ENCODE results near the gene IZUMO1.

The IZUMO1 gene

GRCh38 chr19:48756212-48756611 lies 9.5 kb upstream of the IZUMO1 start:
- FAIRE-seq (no peak), DNase-seq (ENCODE audit: insufficient read length) (no peak)
- TF ChIP-seq POLR2AphosphoS5 (IDR thresholded peaks at IDR 0.05; ENCODE audit: low read depth, low read length): no peak
- TF ChIP-seq TAF1 (IDR thresholded peaks at IDR 0.05; ENCODE audit: borderline replicate concordance, low read depth, low read length): no peak
- TF ChIP-seq POLR2A (IDR thresholded peaks at IDR 0.05; ENCODE audit: low read depth, low read length): no peak

DNA sequence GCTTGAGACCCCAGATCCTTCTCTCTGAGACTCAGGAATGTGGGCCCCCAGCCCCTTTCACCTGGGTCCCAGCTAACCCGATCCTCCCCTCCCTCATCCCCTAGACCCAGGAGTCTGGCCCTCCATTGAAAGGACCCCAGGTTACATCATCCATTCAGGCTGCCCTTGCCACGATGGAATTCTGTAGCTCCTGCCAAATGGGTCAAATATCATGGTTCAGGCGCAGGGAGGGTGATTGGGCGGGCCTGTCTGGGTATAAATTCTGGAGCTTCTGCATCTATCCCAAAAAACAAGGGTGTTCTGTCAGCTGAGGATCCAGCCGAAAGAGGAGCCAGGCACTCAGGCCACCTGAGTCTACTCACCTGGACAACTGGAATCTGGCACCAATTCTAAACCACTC lies 9.1 kb upstream of the IZUMO1 start:
- FAIRE-seq (no peak), DNase-seq (ENCODE audit: insufficient read length) (no peak)
- no peak for TF ChIP-seq POLR2A (IDR thresholded peaks at IDR 0.05; ENCODE audit: low read depth, low read length)
- no peak for TF ChIP-seq TAF1 (IDR thresholded peaks at IDR 0.05; ENCODE audit: borderline replicate concordance, low read depth, low read length)
- TF ChIP-seq POLR2AphosphoS5 (IDR thresholded peaks at IDR 0.05; ENCODE audit: low read depth, low read length): no peak

GRCh38 chr19:48755084-48755641 lies 8.5 kb upstream of the IZUMO1 start, which contains the start of gene FGF21:
Gene FGF21 (plus strand): TSS chr19:48755524. CDS start chr19:48756237, 713 bp downstream.
- DNase-seq (ENCODE audit: insufficient read length) (no peak), FAIRE-seq (no peak)
- TF ChIP-seq POLR2A (IDR thresholded peaks at IDR 0.05; ENCODE audit: low read depth, low read length) (no peak), POLR2AphosphoS5 (IDR thresholded peaks at IDR 0.05; ENCODE audit: low read depth, low read length) (no peak), TAF1 (IDR thresholded peaks at IDR 0.05; ENCODE audit: borderline replicate concordance, low read depth, low read length) (no peak)

DNA sequence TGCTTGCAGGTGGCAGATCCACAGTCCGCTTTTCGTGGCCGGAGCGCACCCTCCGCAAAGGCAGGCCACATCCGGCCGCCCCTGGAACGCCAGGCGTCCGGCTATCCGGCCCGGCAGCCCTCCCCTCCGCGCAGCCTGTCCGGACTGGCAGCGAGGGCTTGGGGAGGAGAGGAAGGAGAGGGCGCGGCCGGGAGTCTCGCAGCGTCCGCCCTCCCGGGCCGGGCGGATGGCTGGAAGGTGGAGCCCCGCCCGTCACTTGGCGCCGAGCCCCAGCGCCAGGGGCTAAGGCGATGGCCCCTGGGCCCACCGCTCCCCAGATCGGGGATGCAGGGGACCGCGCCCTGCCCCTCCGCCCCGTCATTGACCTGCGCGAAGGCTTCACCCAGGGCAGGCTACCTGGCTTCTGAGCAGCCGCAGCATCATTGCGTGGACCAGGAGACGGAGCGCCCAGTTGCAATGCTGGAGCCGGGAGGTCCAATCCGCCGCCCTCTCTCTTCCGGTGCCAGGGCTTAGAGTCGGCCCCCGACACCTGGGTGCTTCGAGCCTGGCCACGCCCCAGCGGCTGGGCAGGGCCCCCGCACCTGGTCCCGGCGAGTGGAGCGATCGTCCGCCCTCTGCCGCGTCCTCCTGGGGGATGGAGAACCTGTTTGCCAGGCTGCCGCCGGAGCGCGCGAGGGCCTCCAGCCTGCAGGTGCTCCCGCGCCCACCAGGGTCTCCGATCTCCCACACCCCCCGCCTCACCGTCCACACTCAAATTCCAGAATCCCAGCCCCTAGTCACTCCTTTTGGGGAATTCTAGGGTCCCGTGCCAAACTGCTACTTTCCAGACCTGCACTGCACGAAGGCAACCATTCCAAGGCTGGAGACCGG lies 6.0 kb upstream of the IZUMO1 start, which contains the start of gene FUT1:
Gene FUT1, minus strand, starts transcription at position 146 of the 870 bp plus-strand sequence. CDS start 1,360 bp downstream, outside the sequence.
- TF ChIP-seq TAF1 (IDR thresholded peaks at IDR 0.05; ENCODE audit: borderline replicate concordance, low read depth, low read length) (no peak), POLR2A (IDR thresholded peaks at IDR 0.05; ENCODE audit: low read depth, low read length) (no peak), POLR2AphosphoS5 (IDR thresholded peaks at IDR 0.05; ENCODE audit: low read depth, low read length) (no peak)
- FAIRE-seq: no peak
- DNase-seq (ENCODE audit: insufficient read length): no peak

- DNase-seq (ENCODE audit: insufficient read length) (no peak), FAIRE-seq (no peak)
- TF ChIP-seq POLR2AphosphoS5 (IDR thresholded peaks at IDR 0.05; ENCODE audit: low read depth, low read length): no peak
- TF ChIP-seq TAF1 (IDR thresholded peaks at IDR 0.05; ENCODE audit: borderline replicate concordance, low read depth, low read length): no peak
- no peak for TF ChIP-seq POLR2A (IDR thresholded peaks at IDR 0.05; ENCODE audit: low read depth, low read length)
These were observed 5.3 kb upstream of the IZUMO1 start for GRCh38 chr19:48751845-48752495.

- DNase-seq (ENCODE audit: insufficient read length): no peak
These were observed 4.2 kb upstream of the IZUMO1 start for GRCh38 chr19:48750771-48751504.

DNA sequence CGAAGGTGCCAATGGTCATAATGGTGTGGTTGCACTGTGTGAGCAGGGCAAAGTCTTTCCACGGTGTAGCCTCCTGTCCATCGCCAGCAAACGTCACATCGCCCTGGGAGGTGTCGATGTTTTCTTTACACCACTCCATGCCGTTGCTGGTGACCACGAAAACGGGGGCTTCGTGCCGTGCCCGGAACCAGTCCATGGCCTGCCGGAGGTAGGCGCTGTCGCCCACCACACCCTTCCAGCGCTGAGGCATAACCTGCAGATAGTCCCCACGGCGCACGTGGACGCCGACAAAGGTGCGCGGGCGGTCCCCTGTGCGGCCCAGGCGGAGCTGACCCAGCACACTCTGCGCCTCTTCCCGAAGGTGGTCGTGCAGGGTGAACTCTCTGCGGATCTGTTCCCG lies 3.6 kb upstream of the IZUMO1 start:
- no peak for TF ChIP-seq POLR2A (IDR thresholded peaks at IDR 0.05; ENCODE audit: low read depth, low read length)
- no peak for TF ChIP-seq POLR2AphosphoS5 (IDR thresholded peaks at IDR 0.05; ENCODE audit: low read depth, low read length)
- no peak for TF ChIP-seq TAF1 (IDR thresholded peaks at IDR 0.05; ENCODE audit: borderline replicate concordance, low read depth, low read length)
- no peak for DNase-seq (ENCODE audit: insufficient read length)
- no peak for FAIRE-seq

More at GRCh38 chr19:48750771-48751504, 4.2 kb upstream of the IZUMO1 start:
- TF ChIP-seq POLR2A (IDR thresholded peaks at IDR 0.05; ENCODE audit: low read depth, low read length) (no peak), POLR2AphosphoS5 (IDR thresholded peaks at IDR 0.05; ENCODE audit: low read depth, low read length) (no peak), TAF1 (IDR thresholded peaks at IDR 0.05; ENCODE audit: borderline replicate concordance, low read depth, low read length) (no peak)
- no peak for FAIRE-seq

DNA sequence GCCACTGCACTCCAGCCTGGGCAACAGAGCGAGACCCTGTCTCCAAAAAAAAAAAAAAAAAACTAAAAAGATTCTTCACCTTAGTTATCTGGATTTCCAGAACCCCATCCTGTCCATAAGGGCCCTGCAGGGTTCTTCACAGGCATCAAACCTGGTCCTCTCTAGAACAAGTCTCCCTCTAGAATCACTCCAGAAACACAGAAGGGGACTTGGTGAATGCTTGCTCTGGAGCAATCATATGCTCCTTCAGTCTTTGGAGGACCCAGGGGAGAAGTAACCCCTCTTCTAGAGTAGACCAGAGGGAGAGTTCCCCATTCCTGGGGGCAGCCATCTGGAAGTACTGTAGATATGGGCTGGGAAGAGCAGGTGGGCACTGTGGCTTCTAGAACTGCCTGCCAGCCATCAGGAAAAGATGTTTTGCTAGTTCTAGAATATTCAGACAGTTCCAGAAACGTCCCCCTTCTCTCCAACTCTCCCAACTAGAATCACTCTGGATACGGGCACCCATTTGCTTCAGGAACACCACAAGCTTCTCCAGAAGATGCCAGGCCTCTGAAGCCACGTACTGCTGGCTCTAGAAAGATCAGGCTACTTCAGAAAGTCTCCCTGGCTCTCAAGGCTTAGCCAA lies 3.0 kb upstream of the IZUMO1 start:
- DNase-seq (ENCODE audit: insufficient read length): no peak
- no peak for FAIRE-seq
- TF ChIP-seq POLR2A (IDR thresholded peaks at IDR 0.05; ENCODE audit: low read depth, low read length) (no peak), TAF1 (IDR thresholded peaks at IDR 0.05; ENCODE audit: borderline replicate concordance, low read depth, low read length) (no peak), POLR2AphosphoS5 (IDR thresholded peaks at IDR 0.05; ENCODE audit: low read depth, low read length) (no peak)

DNA sequence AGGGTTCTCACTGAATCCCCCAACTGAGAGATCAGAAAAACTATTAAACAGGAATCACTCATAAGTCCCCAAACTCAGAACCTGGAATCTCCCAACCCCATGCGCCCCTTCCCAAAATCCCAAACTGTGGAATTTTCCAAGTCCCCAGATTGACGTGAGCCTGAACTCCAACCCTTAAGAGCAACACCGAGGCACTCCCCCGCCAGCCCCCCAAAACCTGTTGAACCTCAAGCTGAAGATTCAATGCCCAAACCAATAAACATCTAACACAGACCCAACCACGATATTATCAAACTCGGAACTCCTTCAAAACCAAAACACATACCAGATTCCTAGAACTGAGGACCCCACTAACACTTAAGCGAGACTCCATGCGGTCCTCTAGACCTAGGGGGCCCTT lies 599 bp downstream of the IZUMO1 start:
- TF ChIP-seq POLR2AphosphoS5 (IDR thresholded peaks at IDR 0.05; ENCODE audit: low read depth, low read length) (no peak), POLR2A (IDR thresholded peaks at IDR 0.05; ENCODE audit: low read depth, low read length) (no peak), TAF1 (IDR thresholded peaks at IDR 0.05; ENCODE audit: borderline replicate concordance, low read depth, low read length) (no peak)

DNA sequence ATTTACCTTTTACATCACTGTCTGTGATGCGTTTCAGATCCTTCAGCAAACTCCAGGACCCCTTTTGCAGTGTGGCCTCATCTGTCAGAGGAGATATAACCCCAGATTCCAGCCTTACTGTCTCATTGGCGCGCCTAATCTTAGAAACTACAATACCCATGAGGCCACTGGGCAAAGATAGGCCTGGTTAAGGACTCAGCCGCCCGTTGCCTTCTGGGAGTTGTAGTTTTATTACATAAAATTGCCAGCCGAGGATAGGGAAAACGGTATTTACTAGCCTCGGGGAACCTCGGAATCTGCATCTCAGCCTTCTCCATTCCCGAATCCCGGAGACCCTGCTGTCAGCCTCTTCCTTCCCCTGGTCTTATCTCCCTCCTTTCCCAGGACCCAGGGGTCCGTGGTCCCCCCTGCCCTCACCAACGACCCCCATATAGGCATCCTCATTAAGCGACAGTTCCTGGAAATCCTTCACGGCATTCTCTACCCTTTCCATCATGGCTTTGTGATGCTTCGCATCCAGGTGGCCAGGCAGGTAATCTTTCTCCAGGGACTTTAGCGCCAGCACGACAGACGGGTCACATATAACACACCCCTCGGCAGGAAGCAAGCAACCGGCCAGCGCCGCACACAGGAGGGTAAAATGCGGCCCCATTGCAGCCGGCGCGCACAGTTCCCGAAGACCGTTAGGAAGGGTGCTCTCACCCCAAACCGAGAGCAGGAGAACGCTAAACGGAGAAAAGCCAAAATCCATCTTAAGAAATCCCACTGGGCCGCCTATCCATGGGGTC lies 1.3 kb downstream of the IZUMO1 start:
- no peak for FAIRE-seq
- TF ChIP-seq POLR2AphosphoS5 (IDR thresholded peaks at IDR 0.05; ENCODE audit: low read depth, low read length) (no peak), TAF1 (IDR thresholded peaks at IDR 0.05; ENCODE audit: borderline replicate concordance, low read depth, low read length) (no peak), POLR2A (IDR thresholded peaks at IDR 0.05; ENCODE audit: low read depth, low read length) (no peak)

More for the DNA sequence above, 599 bp downstream of the IZUMO1 start:
- no peak for FAIRE-seq
- DNase-seq (ENCODE audit: insufficient read length): no peak

More for the DNA sequence above, 1.3 kb downstream of the IZUMO1 start:
- DNase-seq (ENCODE audit: insufficient read length): peak; percentile 65

Data from GM12892 (cell line).